Sigmoid colon (tissue), 4 donors: ENCODE measurements around the gene ACADL.

Experiments used
- EP300 ChIP-seq, 4 donors: sonication (generic); formaldehyde crosslinking; IDR thresholded peaks; one replicate each; pipeline ENCODE4 v1.6.1; 2017; ENCODE audit warnings: antibody characterized with exemption in 4 of 4
- POLR2A ChIP-seq, 2 donors: fragments of 450-650 bp; IDR thresholded peaks; one replicate each; pipeline ENCODE4 v1.6.1; 2016; ENCODE audit warnings: antibody characterized with exemption in 2 of 2, mild to moderate bottlenecking in 2 of 2, moderate library complexity in 2 of 2
- TF ChIP-seq, protein P1 (sequence below), 4 experiments: fragments of 450-650 bp in 3 of 4; fragments of 200-600 bp in 1 of 4; IDR thresholded peaks; one replicate each; pipeline ENCODE4 v1.5.1; 2016 to 2019; ENCODE audit warnings: antibody characterized with exemption in 4 of 4, mild to moderate bottlenecking in 3 of 4, moderate library complexity in 2 of 4

DNA sequence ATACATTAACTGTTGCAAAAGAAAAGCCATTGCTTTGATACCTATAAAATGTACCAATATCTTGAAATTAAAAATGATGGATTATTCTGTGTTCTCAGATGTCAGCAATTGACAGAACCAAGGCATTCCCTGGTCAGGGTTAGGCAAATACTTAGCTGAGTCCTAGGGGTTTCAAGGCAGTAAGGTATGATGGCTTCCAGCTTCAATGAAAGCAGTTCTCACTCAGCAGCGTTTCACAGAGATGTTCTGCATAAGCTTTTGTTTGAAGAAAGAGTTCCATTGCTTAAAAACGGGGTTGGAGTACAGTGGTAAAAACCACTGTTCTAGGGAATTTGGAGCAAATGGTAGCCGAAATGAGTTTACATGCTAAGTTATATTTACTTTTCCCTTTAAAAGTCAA is 37.1 kb downstream of the ACADL start:
- TF ChIP-seq, protein P1, sequence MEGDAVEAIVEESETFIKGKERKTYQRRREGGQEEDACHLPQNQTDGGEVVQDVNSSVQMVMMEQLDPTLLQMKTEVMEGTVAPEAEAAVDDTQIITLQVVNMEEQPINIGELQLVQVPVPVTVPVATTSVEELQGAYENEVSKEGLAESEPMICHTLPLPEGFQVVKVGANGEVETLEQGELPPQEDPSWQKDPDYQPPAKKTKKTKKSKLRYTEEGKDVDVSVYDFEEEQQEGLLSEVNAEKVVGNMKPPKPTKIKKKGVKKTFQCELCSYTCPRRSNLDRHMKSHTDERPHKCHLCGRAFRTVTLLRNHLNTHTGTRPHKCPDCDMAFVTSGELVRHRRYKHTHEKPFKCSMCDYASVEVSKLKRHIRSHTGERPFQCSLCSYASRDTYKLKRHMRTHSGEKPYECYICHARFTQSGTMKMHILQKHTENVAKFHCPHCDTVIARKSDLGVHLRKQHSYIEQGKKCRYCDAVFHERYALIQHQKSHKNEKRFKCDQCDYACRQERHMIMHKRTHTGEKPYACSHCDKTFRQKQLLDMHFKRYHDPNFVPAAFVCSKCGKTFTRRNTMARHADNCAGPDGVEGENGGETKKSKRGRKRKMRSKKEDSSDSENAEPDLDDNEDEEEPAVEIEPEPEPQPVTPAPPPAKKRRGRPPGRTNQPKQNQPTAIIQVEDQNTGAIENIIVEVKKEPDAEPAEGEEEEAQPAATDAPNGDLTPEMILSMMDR (IDR thresholded peaks at IDR 0.05) = no peak
- TF ChIP-seq POLR2A (IDR thresholded peaks at IDR 0.05) (no peak), EP300 (IDR thresholded peaks at IDR 0.05) (no peak)
